ENCODE data around the gene NEIL3. TPM values are rescaled to one million over a fixed set of nuclear protein-coding genes. Genes with fewer than 3 reads are reported as not detected.

NEIL3 gene
- total RNA-seq, 1 experiment from 2014 or later = 18.1 TPM

DNA sequence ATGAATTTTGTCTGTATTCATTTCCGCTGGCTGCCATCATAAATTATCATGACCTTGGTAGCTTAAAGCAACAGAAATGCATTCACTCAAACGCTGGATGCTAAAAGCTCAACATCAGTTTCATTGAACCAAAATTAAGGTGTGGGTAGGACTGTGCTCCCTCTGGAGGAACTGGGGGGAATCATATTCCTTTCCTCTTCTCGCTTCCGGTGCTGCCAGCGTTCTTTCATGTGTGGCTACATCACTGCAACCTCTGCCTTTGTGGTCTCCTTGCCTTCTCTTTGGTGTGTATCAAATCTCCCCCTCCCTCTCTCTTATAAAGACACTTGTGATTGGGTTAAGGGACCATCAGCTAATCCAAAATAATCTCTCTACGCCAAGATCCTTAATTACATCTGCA lies 39.5 kb downstream of the NEIL3 start:
- Histone ChIP-seq H3K4me1 (ENCODE audit: control insufficient read depth in 1 of 2, insufficient read depth in 2 of 2, low read length in 2 of 2) (no peaks in the 10 kb centered on the region), H3K9me3 (ENCODE audit: control insufficient read depth in 1 of 2, insufficient read depth in 1 of 2, low read depth in 1 of 2, low read length in 2 of 2) (no peaks in the 10 kb centered on the region), H2AFZ (ENCODE audit: low read depth, low read length, poor library complexity, severe bottlenecking) (no peak overlapping the region), H3K79me2 (ENCODE audit: insufficient read depth, low read length) (peaks cover 15% of the 10 kb centered on the region), H3K36me3 (ENCODE audit: control insufficient read depth in 1 of 2, insufficient read depth in 2 of 2, low read length in 2 of 2) (peaks cover 5 to 19% of the 10 kb centered on the region in 2 experiments; a peak in 3 of 4 replicates), H3K4me2 (ENCODE audit: low read length) (no peak overlapping the region), H3K27me3 (ENCODE audit: insufficient read depth, low read length) (no peaks in the 10 kb centered on the region), H4K20me1 (ENCODE audit: insufficient read depth) (no peaks in the 10 kb centered on the region), H3K4me3 (replicated peaks in 1 of 2; ENCODE audit: low read depth in 1 of 2, low read length in 2 of 2) (no peak overlapping the region), H3K9ac (ENCODE audit: low read length) (no peak overlapping the region), H3K27ac (ENCODE audit: low read depth, low read length) (no peak overlapping the region), H3K9me2 (ENCODE audit: insufficient read depth) (no peaks in the 10 kb centered on the region)
- intact Hi-C loops (cut with micrococcal nuclease) = no loop called here
- TF ChIP-seq RAD21 (IDR thresholded peaks at IDR 0.05; ENCODE audit: low read depth) (no peak), ZFX (IDR thresholded peaks at IDR 0.05) (no peak), POLR2AphosphoS5 (IDR thresholded peaks at IDR 0.05; ENCODE audit: low read depth, low read length) (no peak)
- TF ChIP-seq, protein P1, sequence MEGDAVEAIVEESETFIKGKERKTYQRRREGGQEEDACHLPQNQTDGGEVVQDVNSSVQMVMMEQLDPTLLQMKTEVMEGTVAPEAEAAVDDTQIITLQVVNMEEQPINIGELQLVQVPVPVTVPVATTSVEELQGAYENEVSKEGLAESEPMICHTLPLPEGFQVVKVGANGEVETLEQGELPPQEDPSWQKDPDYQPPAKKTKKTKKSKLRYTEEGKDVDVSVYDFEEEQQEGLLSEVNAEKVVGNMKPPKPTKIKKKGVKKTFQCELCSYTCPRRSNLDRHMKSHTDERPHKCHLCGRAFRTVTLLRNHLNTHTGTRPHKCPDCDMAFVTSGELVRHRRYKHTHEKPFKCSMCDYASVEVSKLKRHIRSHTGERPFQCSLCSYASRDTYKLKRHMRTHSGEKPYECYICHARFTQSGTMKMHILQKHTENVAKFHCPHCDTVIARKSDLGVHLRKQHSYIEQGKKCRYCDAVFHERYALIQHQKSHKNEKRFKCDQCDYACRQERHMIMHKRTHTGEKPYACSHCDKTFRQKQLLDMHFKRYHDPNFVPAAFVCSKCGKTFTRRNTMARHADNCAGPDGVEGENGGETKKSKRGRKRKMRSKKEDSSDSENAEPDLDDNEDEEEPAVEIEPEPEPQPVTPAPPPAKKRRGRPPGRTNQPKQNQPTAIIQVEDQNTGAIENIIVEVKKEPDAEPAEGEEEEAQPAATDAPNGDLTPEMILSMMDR (IDR thresholded peaks at IDR 0.05 in 2 of 3, conservative IDR thresholded peaks at IDR 0.05 in 1 of 3; ENCODE audit: borderline replicate concordance in 1 of 3, insufficient read depth in 1 of 3, low read depth in 2 of 3, low read length in 2 of 3) = peak in 1 of 3 experiments; percentile 16; a peak in 1 of 6 replicates
- TF ChIP-seq, protein P2, sequence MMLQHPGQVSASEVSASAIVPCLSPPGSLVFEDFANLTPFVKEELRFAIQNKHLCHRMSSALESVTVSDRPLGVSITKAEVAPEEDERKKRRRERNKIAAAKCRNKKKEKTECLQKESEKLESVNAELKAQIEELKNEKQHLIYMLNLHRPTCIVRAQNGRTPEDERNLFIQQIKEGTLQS (IDR thresholded peaks at IDR 0.05) = no peak
- RAD21 ChIA-PET (ENCODE audit: low non-redundant PET in 1 of 2, low total read pairs in 2 of 2, uncharacterized antibody in 2 of 2, unreplicated experiment in 2 of 2) = interaction anchor here in 1 of 2 experiments (0.7 kb wide), 1 partner anchor 59 kb away, joined by 3 read pairs; no protein-coding TSS in a partner anchor
- BruUV-seq (replicated peaks) = no TSS peak
- DNase-seq (ENCODE audit: low read depth, low spot score) (no peak), ATAC-seq (peak; percentile 46; the same call in 1 of the 2 replicates)
- CTCF ChIA-PET = no interaction called here
- POLR2A ChIA-PET = no interaction called here

GRCh38 chr4:177351622-177352244 lies 42.1 kb downstream of the NEIL3 start:
- CTCF ChIA-PET = no interaction called here
- peaks cover 15% of the 10 kb centered on the region for H3K79me2 ChIP-seq (ENCODE audit: insufficient read depth, low read length)
- H3K27ac ChIP-seq (ENCODE audit: low read depth, low read length) = no peak overlapping the region
- H4K20me1 ChIP-seq (ENCODE audit: insufficient read depth) = no peaks in the 10 kb centered on the region
- H3K9me3 ChIP-seq (ENCODE audit: control insufficient read depth in 1 of 2, insufficient read depth in 1 of 2, low read depth in 1 of 2, low read length in 2 of 2) = no peaks in the 10 kb centered on the region
- no peaks in the 10 kb centered on the region for H3K27me3 ChIP-seq (ENCODE audit: insufficient read depth, low read length)
- intact Hi-C loops (cut with micrococcal nuclease) = no loop called here
- no peak overlapping the region for H3K9ac ChIP-seq (ENCODE audit: low read length)
- ATAC-seq (no peak), DNase-seq (ENCODE audit: low read depth, low spot score) (no peak)
- H2AFZ ChIP-seq (ENCODE audit: low read depth, low read length, poor library complexity, severe bottlenecking) = no peak overlapping the region
- no peak overlapping the region for H3K4me3 ChIP-seq (replicated peaks in 1 of 2; ENCODE audit: low read depth in 1 of 2, low read length in 2 of 2)
- BruUV-seq (replicated peaks) = no TSS peak
- H3K4me1 ChIP-seq (ENCODE audit: control insufficient read depth in 1 of 2, insufficient read depth in 2 of 2, low read length in 2 of 2) = no peaks in the 10 kb centered on the region
- peaks cover 3 to 15% of the 10 kb centered on the region in 2 experiments; a peak in 3 of 4 replicates for H3K36me3 ChIP-seq (ENCODE audit: control insufficient read depth in 1 of 2, insufficient read depth in 2 of 2, low read length in 2 of 2)
- no peaks in the 10 kb centered on the region for H3K9me2 ChIP-seq (ENCODE audit: insufficient read depth)
- no peak overlapping the region for H3K4me2 ChIP-seq (ENCODE audit: low read length)
- RAD21 ChIA-PET (ENCODE audit: low non-redundant PET in 1 of 2, low total read pairs in 2 of 2, uncharacterized antibody in 2 of 2, unreplicated experiment in 2 of 2) = no interaction called here
- POLR2A ChIA-PET = no interaction called here
- TF ChIP-seq CBX3 (IDR thresholded peaks at IDR 0.05; ENCODE audit: low read depth) (no peak), POLR2AphosphoS5 (IDR thresholded peaks at IDR 0.05; ENCODE audit: low read depth, low read length) (no peak), TCF7L2 (IDR thresholded peaks at IDR 0.05; ENCODE audit: borderline replicate concordance, extremely low read depth, insufficient read depth, insufficient read length) (no peak), CEBPB (IDR thresholded peaks at IDR 0.05; ENCODE audit: low read depth) (no peak), ELF1 (IDR thresholded peaks at IDR 0.05; ENCODE audit: borderline replicate concordance, low read depth) (no peak), MAX (IDR thresholded peaks at IDR 0.05) (no peak), ZNF274 (IDR thresholded peaks at IDR 0.05; ENCODE audit: low read depth, low read length) (no peak), EGR1 (IDR thresholded peaks at IDR 0.05; ENCODE audit: low read depth) (no peak), RAD21 (IDR thresholded peaks at IDR 0.05; ENCODE audit: low read depth) (no peak)
- TF ChIP-seq, protein P3, sequence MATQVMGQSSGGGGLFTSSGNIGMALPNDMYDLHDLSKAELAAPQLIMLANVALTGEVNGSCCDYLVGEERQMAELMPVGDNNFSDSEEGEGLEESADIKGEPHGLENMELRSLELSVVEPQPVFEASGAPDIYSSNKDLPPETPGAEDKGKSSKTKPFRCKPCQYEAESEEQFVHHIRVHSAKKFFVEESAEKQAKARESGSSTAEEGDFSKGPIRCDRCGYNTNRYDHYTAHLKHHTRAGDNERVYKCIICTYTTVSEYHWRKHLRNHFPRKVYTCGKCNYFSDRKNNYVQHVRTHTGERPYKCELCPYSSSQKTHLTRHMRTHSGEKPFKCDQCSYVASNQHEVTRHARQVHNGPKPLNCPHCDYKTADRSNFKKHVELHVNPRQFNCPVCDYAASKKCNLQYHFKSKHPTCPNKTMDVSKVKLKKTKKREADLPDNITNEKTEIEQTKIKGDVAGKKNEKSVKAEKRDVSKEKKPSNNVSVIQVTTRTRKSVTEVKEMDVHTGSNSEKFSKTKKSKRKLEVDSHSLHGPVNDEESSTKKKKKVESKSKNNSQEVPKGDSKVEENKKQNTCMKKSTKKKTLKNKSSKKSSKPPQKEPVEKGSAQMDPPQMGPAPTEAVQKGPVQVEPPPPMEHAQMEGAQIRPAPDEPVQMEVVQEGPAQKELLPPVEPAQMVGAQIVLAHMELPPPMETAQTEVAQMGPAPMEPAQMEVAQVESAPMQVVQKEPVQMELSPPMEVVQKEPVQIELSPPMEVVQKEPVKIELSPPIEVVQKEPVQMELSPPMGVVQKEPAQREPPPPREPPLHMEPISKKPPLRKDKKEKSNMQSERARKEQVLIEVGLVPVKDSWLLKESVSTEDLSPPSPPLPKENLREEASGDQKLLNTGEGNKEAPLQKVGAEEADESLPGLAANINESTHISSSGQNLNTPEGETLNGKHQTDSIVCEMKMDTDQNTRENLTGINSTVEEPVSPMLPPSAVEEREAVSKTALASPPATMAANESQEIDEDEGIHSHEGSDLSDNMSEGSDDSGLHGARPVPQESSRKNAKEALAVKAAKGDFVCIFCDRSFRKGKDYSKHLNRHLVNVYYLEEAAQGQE (IDR thresholded peaks at IDR 0.05; ENCODE audit: low read depth) = no peak
- TF ChIP-seq, protein P2 (IDR thresholded peaks at IDR 0.05) = no peak

Measured in HCT116 (cell line).